ENCODE data around the gene ENPP3. TPM values are rescaled to one million over a fixed set of nuclear protein-coding genes. Genes with fewer than 3 reads are reported as not detected.

The ENPP3 gene
- total RNA-seq, 2 donors from 2014 or later, result not detected

DNA sequence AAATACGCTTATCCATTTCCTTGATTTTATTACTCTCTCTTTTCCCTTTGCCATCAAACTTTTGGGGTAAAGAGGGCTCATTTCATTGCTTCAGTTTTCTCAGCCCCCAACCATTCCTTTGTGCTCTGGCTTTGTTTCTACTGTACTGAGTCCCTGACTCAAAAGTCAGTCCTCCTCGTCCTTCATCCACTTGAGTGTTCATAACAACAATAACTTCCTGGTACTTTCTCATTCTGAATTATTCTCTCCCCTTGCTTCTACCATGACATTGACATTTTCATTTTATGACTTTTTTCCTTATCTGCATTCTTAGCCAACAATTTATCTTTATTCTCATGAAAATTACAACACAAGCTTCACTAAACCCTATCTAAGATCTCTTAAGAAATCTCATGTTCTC, 911 bp downstream of the ENPP3 start:
- H3K27ac ChIP-seq (ENCODE audit: low read depth, low read length), result no peak overlapping the region
- H3K27ac Mint-ChIP-seq, result no peak overlapping the region
- no peak overlapping the region for H3K4me3 Mint-ChIP-seq
- no peak overlapping the region for H3K4me3 ChIP-seq (ENCODE audit: low read length)
- WGBS, 2 experiments (ENCODE audit: insufficient coverage in 1 of 2, insufficient read length in 1 of 2), result 82 to 86% methylated on average over 1 to 2 of the region's 2 CpGs
- no peaks in the 10 kb centered on the region for H3K9me3 Mint-ChIP-seq
- TF ChIP-seq, protein P1, sequence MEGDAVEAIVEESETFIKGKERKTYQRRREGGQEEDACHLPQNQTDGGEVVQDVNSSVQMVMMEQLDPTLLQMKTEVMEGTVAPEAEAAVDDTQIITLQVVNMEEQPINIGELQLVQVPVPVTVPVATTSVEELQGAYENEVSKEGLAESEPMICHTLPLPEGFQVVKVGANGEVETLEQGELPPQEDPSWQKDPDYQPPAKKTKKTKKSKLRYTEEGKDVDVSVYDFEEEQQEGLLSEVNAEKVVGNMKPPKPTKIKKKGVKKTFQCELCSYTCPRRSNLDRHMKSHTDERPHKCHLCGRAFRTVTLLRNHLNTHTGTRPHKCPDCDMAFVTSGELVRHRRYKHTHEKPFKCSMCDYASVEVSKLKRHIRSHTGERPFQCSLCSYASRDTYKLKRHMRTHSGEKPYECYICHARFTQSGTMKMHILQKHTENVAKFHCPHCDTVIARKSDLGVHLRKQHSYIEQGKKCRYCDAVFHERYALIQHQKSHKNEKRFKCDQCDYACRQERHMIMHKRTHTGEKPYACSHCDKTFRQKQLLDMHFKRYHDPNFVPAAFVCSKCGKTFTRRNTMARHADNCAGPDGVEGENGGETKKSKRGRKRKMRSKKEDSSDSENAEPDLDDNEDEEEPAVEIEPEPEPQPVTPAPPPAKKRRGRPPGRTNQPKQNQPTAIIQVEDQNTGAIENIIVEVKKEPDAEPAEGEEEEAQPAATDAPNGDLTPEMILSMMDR (conservative IDR thresholded peaks at IDR 0.05), result no peak
- H3K4me1 Mint-ChIP-seq, result no peaks in the 10 kb centered on the region
- no peak for DNase-seq
- H3K36me3 ChIP-seq (ENCODE audit: control insufficient read depth, insufficient read depth, low read length), result no peaks in the 10 kb centered on the region
- H3K36me3 Mint-ChIP-seq (ENCODE audit: low read depth), result no peaks in the 10 kb centered on the region
- no peaks in the 10 kb centered on the region for H3K4me1 ChIP-seq (ENCODE audit: control insufficient read depth, insufficient read depth, low read length)
- no peaks in the 10 kb centered on the region for H3K27me3 Mint-ChIP-seq (ENCODE audit: insufficient read depth)
- H3K9ac ChIP-seq (ENCODE audit: extremely low read depth, low read length, poor library complexity, severe bottlenecking), result no peak overlapping the region
- no peaks in the 10 kb centered on the region for H3K9me3 ChIP-seq (ENCODE audit: control insufficient read depth, low read length)
- H3K27me3 ChIP-seq (ENCODE audit: control insufficient read depth, insufficient read depth, low read length, poor library complexity, severe bottlenecking), result no peaks in the 10 kb centered on the region

- no peaks in the 10 kb centered on the region for H3K36me3 Mint-ChIP-seq (ENCODE audit: low read depth)
- no peaks in the 10 kb centered on the region for H3K27me3 Mint-ChIP-seq (ENCODE audit: insufficient read depth)
- no peaks in the 10 kb centered on the region for H3K4me1 Mint-ChIP-seq
- no peaks in the 10 kb centered on the region for H3K4me1 ChIP-seq (ENCODE audit: control insufficient read depth, insufficient read depth, low read length)
- H3K4me3 Mint-ChIP-seq, result no peak overlapping the region
- H3K27ac Mint-ChIP-seq, result no peak overlapping the region
- 79 to 89% methylated on average over 1 to 2 of the region's 2 CpGs for WGBS, 2 experiments (ENCODE audit: insufficient coverage in 1 of 2, insufficient read length in 1 of 2)
- no peak for DNase-seq
- H3K36me3 ChIP-seq (ENCODE audit: control insufficient read depth, insufficient read depth, low read length), result no peaks in the 10 kb centered on the region
- no peaks in the 10 kb centered on the region for H3K9me3 ChIP-seq (ENCODE audit: control insufficient read depth, low read length)
- no peak overlapping the region for H3K9ac ChIP-seq (ENCODE audit: extremely low read depth, low read length, poor library complexity, severe bottlenecking)
- no peaks in the 10 kb centered on the region for H3K9me3 Mint-ChIP-seq
- H3K4me3 ChIP-seq (ENCODE audit: low read length), result no peak overlapping the region
- TF ChIP-seq, protein P1 (conservative IDR thresholded peaks at IDR 0.05), result no peak
- no peak overlapping the region for H3K27ac ChIP-seq (ENCODE audit: low read depth, low read length)
- no peaks in the 10 kb centered on the region for H3K27me3 ChIP-seq (ENCODE audit: control insufficient read depth, insufficient read depth, low read length, poor library complexity, severe bottlenecking)
These were observed 3.0 kb downstream of the ENPP3 start for GRCh38 chr6:131640100-131640499.

DNA sequence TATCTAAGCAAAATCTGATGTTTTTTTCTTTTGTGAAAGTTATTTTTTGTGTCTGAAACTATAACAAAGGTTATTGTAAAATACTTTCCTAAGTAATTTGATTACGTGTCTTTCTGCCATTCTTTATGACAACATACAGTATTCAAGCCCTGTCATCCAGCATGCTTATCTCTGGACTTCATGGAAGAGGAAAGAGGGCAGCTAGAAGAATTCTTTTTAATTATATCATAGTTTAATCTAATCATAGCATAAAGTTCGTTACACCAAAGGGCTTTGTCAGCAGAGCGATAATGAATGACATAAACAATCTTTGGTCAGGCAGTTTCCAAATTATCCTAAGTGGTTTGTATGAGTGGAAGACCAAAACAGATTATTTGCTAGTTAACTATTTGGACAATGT, 3.5 kb downstream of the ENPP3 start:
- WGBS, 2 experiments (ENCODE audit: insufficient coverage in 1 of 2, insufficient read length in 1 of 2), result 80 to 93% methylated on average over 1 to 3 of the region's 3 CpGs
- DNase-seq, result no peak

More for the DNA sequence above, 3.5 kb downstream of the ENPP3 start:
- Histone ChIP-seq H3K27me3 (ENCODE audit: control insufficient read depth, insufficient read depth, low read length, poor library complexity, severe bottlenecking) (no peaks in the 10 kb centered on the region), H3K27ac (ENCODE audit: low read depth, low read length) (no peak overlapping the region), H3K4me1 (ENCODE audit: control insufficient read depth, insufficient read depth, low read length) (no peaks in the 10 kb centered on the region), H3K9ac (ENCODE audit: extremely low read depth, low read length, poor library complexity, severe bottlenecking) (no peak overlapping the region), H3K9me3 (ENCODE audit: control insufficient read depth, low read length) (no peaks in the 10 kb centered on the region), H3K36me3 (ENCODE audit: control insufficient read depth, insufficient read depth, low read length) (no peaks in the 10 kb centered on the region), H3K4me3 (ENCODE audit: low read length) (no peak overlapping the region)
- Mint-ChIP-seq H3K9me3 (no peaks in the 10 kb centered on the region), H3K4me1 (no peaks in the 10 kb centered on the region), H3K4me3 (no peak overlapping the region), H3K27me3 (ENCODE audit: insufficient read depth) (no peaks in the 10 kb centered on the region), H3K27ac (no peak overlapping the region), H3K36me3 (ENCODE audit: low read depth) (no peaks in the 10 kb centered on the region)
- TF ChIP-seq, protein P1 (conservative IDR thresholded peaks at IDR 0.05), result no peak
